H9 (cell line): Measurements from ENCODE around the gene MED29. TPM values are rescaled to one million over a fixed set of nuclear protein-coding genes. Genes with fewer than 3 reads are reported as not detected.

Experiments
- DNase-seq: peaks from one replicate; pipeline ENCODE4 v3.0.0-alpha.2; 2017
- H2AFZ ChIP-seq: one replicate; pipeline ENCODE4 v1.6.1; 2013; ENCODE audit warnings: mild to moderate bottlenecking, low read length, control low read depth, moderate library complexity
- H2AK5ac ChIP-seq: 2 replicates; pipeline ENCODE4 v1.6.1; 2013; ENCODE audit warnings: low read length, control low read depth, mixed read lengths; ENCODE audit not compliant: insufficient read length
- H2BK120ac ChIP-seq: one replicate; pipeline ENCODE4 v1.6.1; 2013; ENCODE audit warnings: low read depth, mild to moderate bottlenecking, low read length, control low read depth, inconsistent platforms; ENCODE audit not compliant: poor library complexity, severe bottlenecking
- H2BK12ac ChIP-seq: 2 replicates; pipeline ENCODE4 v1.6.1; 2013; ENCODE audit warnings: low read length, control low read depth, mixed read lengths, low read depth; ENCODE audit not compliant: insufficient read length
- H2BK15ac ChIP-seq: 2 replicates; pipeline ENCODE4 v1.6.1; 2013; ENCODE audit warnings: low read depth, low read length, control low read depth
- H2BK20ac ChIP-seq: one replicate; pipeline ENCODE4 v1.6.1; 2013; ENCODE audit warnings: low read depth, mild to moderate bottlenecking, low read length, control low read depth, inconsistent platforms; ENCODE audit not compliant: poor library complexity, severe bottlenecking
- H2BK5ac ChIP-seq: 2 replicates; pipeline ENCODE4 v1.6.1; 2013; ENCODE audit warnings: low read length, control low read depth, mixed read lengths; ENCODE audit not compliant: insufficient read length
- H3K14ac ChIP-seq: 2 replicates; pipeline ENCODE4 v1.6.1; 2013; ENCODE audit warnings: low read length, control low read depth; ENCODE audit not compliant: insufficient read depth
- H3K18ac ChIP-seq: 2 replicates; pipeline ENCODE4 v1.6.1; 2013; ENCODE audit warnings: low read depth, mild to moderate bottlenecking, mixed read lengths, low read length, control low read depth; ENCODE audit not compliant: insufficient read length
- H3K23ac ChIP-seq: 2 replicates; pipeline ENCODE4 v1.6.1; 2013; ENCODE audit warnings: low read length, control low read depth, mixed read lengths, low read depth; ENCODE audit not compliant: insufficient read length
- H3K23me2 ChIP-seq: 2 replicates; pipeline ENCODE4 v1.6.1; 2013; ENCODE audit warnings: low read depth, mild to moderate bottlenecking, mixed read lengths, low read length, control low read depth; ENCODE audit not compliant: insufficient read length, poor library complexity, severe bottlenecking
- H3K27ac ChIP-seq: 2 replicates; pipeline ENCODE4 v1.5.1; 2013; ENCODE audit warnings: low read length, control low read depth, mixed read lengths, low read depth; ENCODE audit not compliant: insufficient read length
- H3K27me3 ChIP-seq: 2 replicates; pipeline ENCODE4 v1.6.1; 2013; ENCODE audit warnings: low read length, control low read depth, inconsistent platforms; ENCODE audit not compliant: insufficient read depth
- H3K4ac ChIP-seq: 2 replicates; pipeline ENCODE4 v1.6.1; 2013; ENCODE audit warnings: low read depth, mild to moderate bottlenecking, control low read depth, inconsistent platforms, low read length, moderate library complexity
- H3K4me1 ChIP-seq: 2 replicates; pipeline ENCODE4 v1.6.1; 2013; ENCODE audit warnings: low read length, control low read depth, inconsistent platforms; ENCODE audit not compliant: insufficient read depth
- H3K4me2 ChIP-seq: 2 replicates; pipeline ENCODE4 v1.6.1; 2013; ENCODE audit warnings: low read length, control low read depth, mixed read lengths; ENCODE audit not compliant: insufficient read length, insufficient read depth
- H3K56ac ChIP-seq: 2 replicates; pipeline ENCODE4 v1.6.1; 2013; ENCODE audit warnings: low read depth, mild to moderate bottlenecking, mixed read lengths, low read length, control low read depth; ENCODE audit not compliant: insufficient read length
- H3K79me1 ChIP-seq: 2 replicates; pipeline ENCODE4 v1.6.1; 2013; ENCODE audit warnings: low read depth, mild to moderate bottlenecking, moderate library complexity, low read length, control low read depth, inconsistent platforms; ENCODE audit not compliant: insufficient read depth, poor library complexity, severe bottlenecking
- H3K79me2 ChIP-seq: 2 replicates; pipeline ENCODE4 v1.6.1; 2013; ENCODE audit warnings: low read length, control low read depth, inconsistent platforms; ENCODE audit not compliant: insufficient read depth
- H3K9ac ChIP-seq: 2 replicates; pipeline ENCODE4 v1.6.1; 2013; ENCODE audit warnings: low read length, control low read depth, mixed read lengths; ENCODE audit not compliant: insufficient read length; ENCODE audit errors: extremely low read depth
- H3K9me3 ChIP-seq: one replicate; pipeline ENCODE4 v1.6.1; 2013; ENCODE audit warnings: low read depth, low read length, inconsistent platforms; ENCODE audit not compliant: control insufficient read depth
- H3T11ph ChIP-seq: one replicate; pipeline ENCODE4 v1.6.1; 2013; ENCODE audit warnings: mild to moderate bottlenecking, low read length, control low read depth, inconsistent platforms
- H4K20me1 ChIP-seq: one replicate; pipeline ENCODE4 v1.6.1; 2013; ENCODE audit not compliant: control insufficient read depth, insufficient read length, insufficient read depth
- H4K5ac ChIP-seq: 2 replicates; pipeline ENCODE4 v1.6.1; 2013; ENCODE audit warnings: low read depth, mild to moderate bottlenecking, mixed read lengths, low read length, control low read depth; ENCODE audit not compliant: insufficient read length
- H4K8ac ChIP-seq: replicated peaks from 2 replicates; pipeline ENCODE4 v1.6.1; 2013; ENCODE audit warnings: low read length, control low read depth, mixed read lengths, low read depth; ENCODE audit not compliant: insufficient read length
- H4K91ac ChIP-seq: 2 replicates; pipeline ENCODE4 v1.6.1; 2013; ENCODE audit warnings: low read depth, mild to moderate bottlenecking, moderate library complexity, mixed read lengths, low read length, control low read depth; ENCODE audit not compliant: insufficient read length
- H3K27ac Mint-ChIP-seq, 3 experiments: 2 replicates in 2 of 3; 3 replicates in 1 of 3; pipeline ENCODE4 v1.8.0; 2020 to 2021; ENCODE audit warnings: mixed read lengths in 3 of 3, mild to moderate bottlenecking in 1 of 3, moderate library complexity in 1 of 3
- H3K27me3 Mint-ChIP-seq: 2 replicates; pipeline ENCODE4 v1.8.0; 2021; ENCODE audit warnings: low read depth, mild to moderate bottlenecking, moderate library complexity, mixed read lengths
- H3K36me3 Mint-ChIP-seq, 3 experiments: 2 replicates in 2 of 3; 3 replicates in 1 of 3; pipeline ENCODE4 v1.8.0; 2020 to 2021; ENCODE audit warnings: low read depth in 3 of 3, mixed read lengths in 3 of 3; ENCODE audit not compliant: insufficient read depth in 1 of 3
- H3K4me1 Mint-ChIP-seq, 2 experiments: 2 replicates each; pipeline ENCODE4 v1.8.0; 2020; ENCODE audit warnings: mixed read lengths in 2 of 2
- H3K4me3 Mint-ChIP-seq, 2 experiments: 2 replicates in 1 of 2; 3 replicates in 1 of 2; pipeline ENCODE4 v1.8.0; 2020 to 2021; ENCODE audit warnings: mild to moderate bottlenecking in 2 of 2, mixed read lengths in 2 of 2, moderate library complexity in 1 of 2
- H3K9me3 Mint-ChIP-seq, 2 experiments: 2 replicates in 1 of 2; 3 replicates in 1 of 2; pipeline ENCODE4 v1.8.0; 2020; ENCODE audit warnings: mild to moderate bottlenecking in 2 of 2, mixed read lengths in 2 of 2, moderate library complexity in 1 of 2
- CTCF ChIP-seq: fragments of 200-600 bp; sonication (generic); conservative IDR thresholded peaks from 3 replicates; pipeline ENCODE4 v1.8.0; 2021; ENCODE audit warnings: antibody characterized with exemption, mild to moderate bottlenecking
- WGBS: extraction: QIAGEN DNeasy Blood & Tissue Kit; methylation state at CpG from one replicate; pipeline ENCODE4 v1.1.7; 2013; ENCODE audit warnings: missing lambda C conversion rate, low lambda C conversion rate, mixed read lengths; ENCODE audit not compliant: insufficient read length; ENCODE audit errors: extremely low coverage; 5-methylcytosine and 5-hydroxymethylcytosine counted together
- total RNA-seq: library from RNA; stranded (reverse); gene quantifications from 2 replicates; pipeline ENCODE4 v1.2.1, GENCODE V29; 2021

MED29 gene
- total RNA-seq, 1 experiment from 2014 or later: 48.3 TPM

GRCh38 chr19:39428283-39429112 lies 37.3 kb downstream of the MED29 start:
- H2BK120ac ChIP-seq: no peak overlapping the region
- no peaks in the 10 kb centered on the region for H3K23me2 ChIP-seq
- peak overlapping the region; percentile 73 for H3K27ac ChIP-seq
- Mint-ChIP-seq H3K36me3 (peaks cover 24 to 46% (median 35%) of the 10 kb centered on the region in 3 experiments; a peak in 6 of 7 replicates), H3K27me3 (no peaks in the 10 kb centered on the region), H3K4me3 (peak overlapping the region; percentile 17 to 68; a peak in 4 of 5 replicates), H3K4me1 (peaks cover 40 to 41% of the 10 kb centered on the region in 2 experiments), H3K27ac (peak overlapping the region; percentile 97 to 99 (median 99)), H3K9me3 (no peaks in the 10 kb centered on the region)
- peak; percentile 93 for DNase-seq
- no peak overlapping the region for H4K91ac ChIP-seq
- H2BK20ac ChIP-seq: no peak overlapping the region
- no peaks in the 10 kb centered on the region for H3K27me3 ChIP-seq
- H4K20me1 ChIP-seq: no peaks in the 10 kb centered on the region
- H3K9me3 ChIP-seq: no peaks in the 10 kb centered on the region
- H4K5ac ChIP-seq: no peak overlapping the region
- H3K4ac ChIP-seq: no peak overlapping the region
- peak overlapping the region; percentile 15 for H3K4me2 ChIP-seq
- no peak overlapping the region; the same call in 1 of the 2 replicates for H2BK15ac ChIP-seq
- no peak overlapping the region for H2BK5ac ChIP-seq
- peaks cover 7% of the 10 kb centered on the region; the same call in 1 of the 2 replicates for H3K4me1 ChIP-seq
- no peaks in the 10 kb centered on the region for H3K79me1 ChIP-seq
- peak overlapping the region; percentile 80 for H3K18ac ChIP-seq
- no peak overlapping the region for H3K56ac ChIP-seq
- H3K14ac ChIP-seq: peak overlapping the region; percentile 78
- H3K23ac ChIP-seq: no peak overlapping the region
- no peak overlapping the region for H3K9ac ChIP-seq
- H2AK5ac ChIP-seq: no peak overlapping the region
- TF ChIP-seq CTCF: no peak
- H4K8ac ChIP-seq: no peak overlapping the region
- H2AFZ ChIP-seq: no peak overlapping the region
- H3K79me2 ChIP-seq: no peaks in the 10 kb centered on the region
- H2BK12ac ChIP-seq: peak overlapping the region; percentile 26
- no CpG with 5 or more reads among the region's 23 CpGs for WGBS
- H3T11ph ChIP-seq: no peak overlapping the region
